ENCODE results near the gene SHB. TPM values are rescaled to one million over a fixed set of nuclear protein-coding genes. Genes with fewer than 3 reads are reported as not detected.

Gene SHB
- total and polyA plus RNA-seq, 2 of the 13 experiments (the other 11 are each of a cell fraction or from before 2014, with no cell fraction given) = 19.4 to 20.7 TPM

DNA sequence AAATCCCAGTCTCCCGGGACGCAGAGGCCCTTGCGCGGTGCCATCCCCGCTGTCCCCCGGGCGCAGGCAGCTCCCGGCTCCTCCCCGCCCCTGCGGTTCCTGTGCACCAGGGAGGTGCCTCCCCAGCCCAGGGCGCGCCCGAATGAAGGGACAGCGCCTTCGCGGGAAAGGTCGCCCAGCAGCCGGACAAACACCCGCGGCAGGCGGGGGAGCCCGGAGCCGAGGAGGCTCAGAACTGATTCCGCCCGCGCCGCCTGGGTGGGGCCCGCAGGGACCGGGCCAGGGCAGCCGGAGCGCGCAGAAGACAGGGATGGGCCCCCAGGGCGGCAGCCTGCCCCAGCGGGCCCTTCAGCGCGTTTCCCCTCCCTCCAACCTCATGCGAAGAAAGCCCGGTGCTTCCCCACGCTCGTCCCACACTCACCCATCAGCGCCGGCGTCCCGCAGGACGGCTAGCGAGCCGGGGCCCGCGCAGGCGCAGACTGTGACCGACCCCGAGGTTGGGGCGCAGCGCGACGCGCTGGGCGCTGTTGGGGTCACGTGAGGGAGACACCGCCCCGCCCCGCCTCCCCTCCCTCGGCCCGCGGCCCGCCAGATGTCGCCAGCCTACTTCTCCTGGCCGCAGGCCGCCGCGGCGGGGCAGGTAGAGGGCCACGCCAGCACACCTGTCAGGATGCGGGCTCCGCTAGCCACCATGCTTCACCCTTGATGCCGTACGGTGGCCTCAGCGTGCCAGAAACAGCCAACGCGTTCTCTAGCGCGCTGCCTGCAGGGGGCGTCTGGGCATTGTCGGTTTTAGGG lies 165.2 kb downstream of the SHB start, which contains the start of gene SLC25A51 (continued):
- TF ChIP-seq, protein P1, sequence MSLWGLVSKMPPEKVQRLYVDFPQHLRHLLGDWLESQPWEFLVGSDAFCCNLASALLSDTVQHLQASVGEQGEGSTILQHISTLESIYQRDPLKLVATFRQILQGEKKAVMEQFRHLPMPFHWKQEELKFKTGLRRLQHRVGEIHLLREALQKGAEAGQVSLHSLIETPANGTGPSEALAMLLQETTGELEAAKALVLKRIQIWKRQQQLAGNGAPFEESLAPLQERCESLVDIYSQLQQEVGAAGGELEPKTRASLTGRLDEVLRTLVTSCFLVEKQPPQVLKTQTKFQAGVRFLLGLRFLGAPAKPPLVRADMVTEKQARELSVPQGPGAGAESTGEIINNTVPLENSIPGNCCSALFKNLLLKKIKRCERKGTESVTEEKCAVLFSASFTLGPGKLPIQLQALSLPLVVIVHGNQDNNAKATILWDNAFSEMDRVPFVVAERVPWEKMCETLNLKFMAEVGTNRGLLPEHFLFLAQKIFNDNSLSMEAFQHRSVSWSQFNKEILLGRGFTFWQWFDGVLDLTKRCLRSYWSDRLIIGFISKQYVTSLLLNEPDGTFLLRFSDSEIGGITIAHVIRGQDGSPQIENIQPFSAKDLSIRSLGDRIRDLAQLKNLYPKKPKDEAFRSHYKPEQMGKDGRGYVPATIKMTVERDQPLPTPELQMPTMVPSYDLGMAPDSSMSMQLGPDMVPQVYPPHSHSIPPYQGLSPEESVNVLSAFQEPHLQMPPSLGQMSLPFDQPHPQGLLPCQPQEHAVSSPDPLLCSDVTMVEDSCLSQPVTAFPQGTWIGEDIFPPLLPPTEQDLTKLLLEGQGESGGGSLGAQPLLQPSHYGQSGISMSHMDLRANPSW (CRISPR knock-in tag; IDR thresholded peaks at IDR 0.05; ENCODE audit: borderline replicate concordance) = no peak; the same call in 1 of the 2 replicates
- TF ChIP-seq ZNF326 (CRISPR knock-in tag; IDR thresholded peaks at IDR 0.05; ENCODE audit: borderline replicate concordance) (no peak), ZNF335 (CRISPR knock-in tag; IDR thresholded peaks at IDR 0.05) (peak; percentile 89; the same call in 1 of the 2 replicates), ZNF264 (CRISPR knock-in tag; IDR thresholded peaks at IDR 0.05) (0 out of 2 replicates have a peak, but pooled peaks have one; percentile 3), ZNF232 (CRISPR knock-in tag; IDR thresholded peaks at IDR 0.05; ENCODE audit: borderline replicate concordance) (no peak; the same call in 1 of the 2 replicates), ZNF891 (CRISPR knock-in tag; IDR thresholded peaks at IDR 0.05) (peak; percentile 40; the same call in 1 of the 2 replicates), HMGA1 (CRISPR knock-in tag; conservative IDR thresholded peaks at IDR 0.05) (no peak), KDM6A (CRISPR knock-in tag; IDR thresholded peaks at IDR 0.05; ENCODE audit: low read depth) (peak; percentile 2; the same call in 1 of the 2 replicates), ZNF614 (CRISPR knock-in tag; IDR thresholded peaks at IDR 0.05; ENCODE audit: borderline replicate concordance) (peak; percentile 90; the same call in 1 of the 2 replicates), ZMAT3 (CRISPR knock-in tag; conservative IDR thresholded peaks at IDR 0.05) (peak; percentile 99), PHB2 (IDR thresholded peaks at IDR 0.05; ENCODE audit: partially characterized antibody) (no peak), KLF6 (CRISPR knock-in tag; IDR thresholded peaks at IDR 0.05) (peak; percentile 39; the same call in 1 of the 2 replicates), ZNF543 (CRISPR knock-in tag; IDR thresholded peaks at IDR 0.05) (peak; percentile 85), SNRNP70 (IDR thresholded peaks at IDR 0.05; ENCODE audit: low read depth, low read length) (no peak), ZNF7 (CRISPR knock-in tag; IDR thresholded peaks at IDR 0.05) (peak; percentile 42; the same call in 1 of the 2 replicates)
- TF ChIP-seq, protein P2, sequence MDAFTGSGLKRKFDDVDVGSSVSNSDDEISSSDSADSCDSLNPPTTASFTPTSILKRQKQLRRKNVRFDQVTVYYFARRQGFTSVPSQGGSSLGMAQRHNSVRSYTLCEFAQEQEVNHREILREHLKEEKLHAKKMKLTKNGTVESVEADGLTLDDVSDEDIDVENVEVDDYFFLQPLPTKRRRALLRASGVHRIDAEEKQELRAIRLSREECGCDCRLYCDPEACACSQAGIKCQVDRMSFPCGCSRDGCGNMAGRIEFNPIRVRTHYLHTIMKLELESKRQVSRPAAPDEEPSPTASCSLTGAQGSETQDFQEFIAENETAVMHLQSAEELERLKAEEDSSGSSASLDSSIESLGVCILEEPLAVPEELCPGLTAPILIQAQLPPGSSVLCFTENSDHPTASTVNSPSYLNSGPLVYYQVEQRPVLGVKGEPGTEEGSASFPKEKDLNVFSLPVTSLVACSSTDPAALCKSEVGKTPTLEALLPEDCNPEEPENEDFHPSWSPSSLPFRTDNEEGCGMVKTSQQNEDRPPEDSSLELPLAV (CRISPR knock-in tag; conservative IDR thresholded peaks at IDR 0.05; ENCODE audit: low read depth) = no peak
- TF ChIP-seq, protein P3, sequence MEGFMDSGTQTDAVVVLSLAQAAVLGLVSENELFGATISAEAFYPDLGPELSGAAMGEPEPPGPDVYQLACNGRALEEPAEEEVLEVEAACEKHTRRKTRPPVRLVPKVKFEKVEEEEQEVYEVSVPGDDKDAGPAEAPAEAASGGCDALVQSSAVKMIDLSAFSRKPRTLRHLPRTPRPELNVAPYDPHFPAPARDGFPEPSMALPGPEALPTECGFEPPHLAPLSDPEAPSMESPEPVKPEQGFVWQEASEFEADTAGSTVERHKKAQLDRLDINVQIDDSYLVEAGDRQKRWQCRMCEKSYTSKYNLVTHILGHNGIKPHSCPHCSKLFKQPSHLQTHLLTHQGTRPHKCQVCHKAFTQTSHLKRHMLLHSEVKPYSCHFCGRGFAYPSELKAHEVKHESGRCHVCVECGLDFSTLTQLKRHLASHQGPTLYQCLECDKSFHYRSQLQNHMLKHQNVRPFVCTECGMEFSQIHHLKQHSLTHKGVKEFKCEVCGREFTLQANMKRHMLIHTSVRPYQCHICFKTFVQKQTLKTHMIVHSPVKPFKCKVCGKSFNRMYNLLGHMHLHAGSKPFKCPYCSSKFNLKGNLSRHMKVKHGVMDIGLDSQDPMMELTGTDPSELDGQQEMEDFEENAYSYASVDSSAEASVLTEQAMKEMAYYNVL (CRISPR knock-in tag; IDR thresholded peaks at IDR 0.05; ENCODE audit: borderline replicate concordance) = no peak; the same call in 1 of the 2 replicates
- TF ChIP-seq, protein P4, sequence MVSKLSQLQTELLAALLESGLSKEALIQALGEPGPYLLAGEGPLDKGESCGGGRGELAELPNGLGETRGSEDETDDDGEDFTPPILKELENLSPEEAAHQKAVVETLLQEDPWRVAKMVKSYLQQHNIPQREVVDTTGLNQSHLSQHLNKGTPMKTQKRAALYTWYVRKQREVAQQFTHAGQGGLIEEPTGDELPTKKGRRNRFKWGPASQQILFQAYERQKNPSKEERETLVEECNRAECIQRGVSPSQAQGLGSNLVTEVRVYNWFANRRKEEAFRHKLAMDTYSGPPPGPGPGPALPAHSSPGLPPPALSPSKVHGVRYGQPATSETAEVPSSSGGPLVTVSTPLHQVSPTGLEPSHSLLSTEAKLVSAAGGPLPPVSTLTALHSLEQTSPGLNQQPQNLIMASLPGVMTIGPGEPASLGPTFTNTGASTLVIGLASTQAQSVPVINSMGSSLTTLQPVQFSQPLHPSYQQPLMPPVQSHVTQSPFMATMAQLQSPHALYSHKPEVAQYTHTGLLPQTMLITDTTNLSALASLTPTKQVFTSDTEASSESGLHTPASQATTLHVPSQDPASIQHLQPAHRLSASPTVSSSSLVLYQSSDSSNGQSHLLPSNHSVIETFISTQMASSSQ (IDR thresholded peaks at IDR 0.05; ENCODE audit: low read depth) = no peak
- TF ChIP-seq, protein P4 (CRISPR knock-in tag; IDR thresholded peaks at IDR 0.05; ENCODE audit: borderline replicate concordance) = peak; percentile 75; the same call in 1 of the 2 replicates

Measured in HepG2 (cell line).